GM12878 (cell line): ENCODE data around the gene TNFRSF6B. TPM values are rescaled to one million over a fixed set of nuclear protein-coding genes. Genes with fewer than 3 reads are reported as not detected.

Source experiments
- GATAD2B ChIP-seq: fragments of 450-650 bp; conservative IDR thresholded peaks from 2 replicates; pipeline ENCODE4 v1.6.1; 2017; ENCODE audit warnings: low read depth, mild to moderate bottlenecking, moderate library complexity
- PAX5 ChIP-seq: IDR thresholded peaks from 2 replicates; pipeline ENCODE4 v1.6.1; 2011; ENCODE audit warnings: low read depth, low read length, borderline replicate concordance
- POLR2A ChIP-seq: IDR thresholded peaks from 2 replicates; pipeline ENCODE4 v1.6.1; 2011; ENCODE audit warnings: low read depth, mild to moderate bottlenecking, low read length
- RBBP5 ChIP-seq: fragments of 200-600 bp; sonication (generic); conservative IDR thresholded peaks from 2 replicates; pipeline ENCODE4 v1.6.1; 2016
- SP1 ChIP-seq: IDR thresholded peaks from one replicate; pipeline ENCODE4 v1.6.1; 2011; ENCODE audit warnings: low read depth, low read length
- SREBF2 ChIP-seq: IDR thresholded peaks from 2 replicates; pipeline ENCODE4 v1.6.1; 2012; ENCODE audit warnings: mild to moderate bottlenecking, low read length
- polyA plus RNA-seq, 11 experiments: library from polyadenylated mRNA; depleted of rRNA in 4 of 11; unstranded in 6 of 11; stranded (reverse) in 5 of 11; fragments of >200 nt; fragmentation: Nextera tagmentation in 4 of 11; fragmentation: Illumina TruSeq in 1 of 11; extraction: Ambion mirVana in 4 of 11; extraction: Trizol in 1 of 11; gene quantifications; 1 replicate in 1 of 11; 2 replicates in 10 of 11; pipeline versions ENCODE4 v1.2.1 to v1.2.3, GENCODE V29; 2011 to 2016; ENCODE audit warnings: inconsistent platforms in 2 of 11, missing spikeins in 2 of 11, low read depth in 1 of 11
- total RNA-seq, 4 experiments: library from RNA; depleted of rRNA in 3 of 4; stranded (reverse); fragments of >200 nt in 3 of 4; fragmentation: Illumina TruSeq in 1 of 4; extraction: Trizol in 1 of 4; gene quantifications; 2 replicates each; pipeline versions ENCODE4 v1.2.1 to v1.2.3, GENCODE V29; 2013 to 2021
- TF ChIP-seq, protein P1 (sequence below): fragments of 150-350 bp; IDR thresholded peaks from 2 replicates; pipeline ENCODE4 v1.6.1; 2016; ENCODE audit warnings: low read depth, low read length
- TF ChIP-seq, protein P2 (sequence below): fragments of 450-650 bp; IDR thresholded peaks from 2 replicates; pipeline ENCODE4 v1.6.1; 2017; ENCODE audit warnings: mild to moderate bottlenecking
- TF ChIP-seq, protein P3 (sequence below): IDR thresholded peaks from 2 replicates; pipeline ENCODE4 v1.6.1; 2011; ENCODE audit warnings: low read depth, low read length, improper control_type of control experiment, borderline replicate concordance
- TF ChIP-seq, protein P4 (sequence below): fragments of 450-650 bp; conservative IDR thresholded peaks from 2 replicates; pipeline ENCODE4 v1.6.1; 2017; ENCODE audit warnings: mild to moderate bottlenecking, moderate library complexity
- TF ChIP-seq, protein P5 (sequence below): fragments of 450-650 bp; formaldehyde crosslinking; IDR thresholded peaks from 2 replicates; pipeline ENCODE4 v1.4.0; 2020; ENCODE audit warnings: mild to moderate bottlenecking, moderate library complexity

The TNFRSF6B gene
- total and polyA plus RNA-seq, 10 of the 15 experiments (the other 5 are each of a cell fraction or from before 2014, with no cell fraction given) = 0.67 to 2.2 (median 1.8) TPM; not detected in 7

DNA sequence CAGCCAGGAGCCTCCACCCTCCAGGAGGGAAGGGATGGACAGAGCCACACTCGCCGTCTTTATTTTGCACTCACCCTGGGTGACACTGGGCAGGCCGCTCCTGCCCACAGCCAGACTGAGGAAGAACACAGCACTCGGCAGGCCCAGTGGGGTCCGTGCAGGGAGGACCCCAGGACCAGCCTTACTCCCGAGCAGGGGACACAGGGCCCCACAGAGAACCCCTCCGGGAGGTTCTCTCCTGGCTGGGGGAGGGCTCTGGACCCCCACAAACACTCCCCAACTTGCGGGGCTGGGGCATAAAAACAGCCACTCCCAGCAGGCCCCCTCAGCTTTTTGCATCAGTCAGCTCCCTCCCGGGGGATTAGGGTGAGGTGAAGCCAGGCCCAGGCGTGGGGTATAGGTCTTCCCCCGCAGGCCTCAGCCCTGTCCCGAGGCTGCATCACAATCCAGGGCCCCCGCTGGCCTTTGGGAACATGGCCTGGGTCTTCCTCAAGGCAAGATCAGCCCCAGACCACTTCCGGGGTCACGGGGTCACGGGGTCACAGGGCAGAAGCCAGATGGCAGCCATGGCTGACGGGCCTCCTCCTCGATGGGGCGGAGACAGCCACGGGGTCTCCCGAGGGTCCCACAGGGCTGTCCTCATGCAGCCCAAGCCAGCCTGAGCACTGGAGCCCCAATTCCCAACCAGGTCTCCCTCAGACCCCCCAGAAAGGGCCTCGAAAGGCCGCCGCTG, 3.2 kb downstream of the TNFRSF6B start (continued):
- TF ChIP-seq, protein P1, sequence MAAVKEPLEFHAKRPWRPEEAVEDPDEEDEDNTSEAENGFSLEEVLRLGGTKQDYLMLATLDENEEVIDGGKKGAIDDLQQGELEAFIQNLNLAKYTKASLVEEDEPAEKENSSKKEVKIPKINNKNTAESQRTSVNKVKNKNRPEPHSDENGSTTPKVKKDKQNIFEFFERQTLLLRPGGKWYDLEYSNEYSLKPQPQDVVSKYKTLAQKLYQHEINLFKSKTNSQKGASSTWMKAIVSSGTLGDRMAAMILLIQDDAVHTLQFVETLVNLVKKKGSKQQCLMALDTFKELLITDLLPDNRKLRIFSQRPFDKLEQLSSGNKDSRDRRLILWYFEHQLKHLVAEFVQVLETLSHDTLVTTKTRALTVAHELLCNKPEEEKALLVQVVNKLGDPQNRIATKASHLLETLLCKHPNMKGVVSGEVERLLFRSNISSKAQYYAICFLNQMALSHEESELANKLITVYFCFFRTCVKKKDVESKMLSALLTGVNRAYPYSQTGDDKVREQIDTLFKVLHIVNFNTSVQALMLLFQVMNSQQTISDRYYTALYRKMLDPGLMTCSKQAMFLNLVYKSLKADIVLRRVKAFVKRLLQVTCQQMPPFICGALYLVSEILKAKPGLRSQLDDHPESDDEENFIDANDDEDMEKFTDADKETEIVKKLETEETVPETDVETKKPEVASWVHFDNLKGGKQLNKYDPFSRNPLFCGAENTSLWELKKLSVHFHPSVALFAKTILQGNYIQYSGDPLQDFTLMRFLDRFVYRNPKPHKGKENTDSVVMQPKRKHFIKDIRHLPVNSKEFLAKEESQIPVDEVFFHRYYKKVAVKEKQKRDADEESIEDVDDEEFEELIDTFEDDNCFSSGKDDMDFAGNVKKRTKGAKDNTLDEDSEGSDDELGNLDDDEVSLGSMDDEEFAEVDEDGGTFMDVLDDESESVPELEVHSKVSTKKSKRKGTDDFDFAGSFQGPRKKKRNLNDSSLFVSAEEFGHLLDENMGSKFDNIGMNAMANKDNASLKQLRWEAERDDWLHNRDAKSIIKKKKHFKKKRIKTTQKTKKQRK = no peak
- TF ChIP-seq, protein P2, sequence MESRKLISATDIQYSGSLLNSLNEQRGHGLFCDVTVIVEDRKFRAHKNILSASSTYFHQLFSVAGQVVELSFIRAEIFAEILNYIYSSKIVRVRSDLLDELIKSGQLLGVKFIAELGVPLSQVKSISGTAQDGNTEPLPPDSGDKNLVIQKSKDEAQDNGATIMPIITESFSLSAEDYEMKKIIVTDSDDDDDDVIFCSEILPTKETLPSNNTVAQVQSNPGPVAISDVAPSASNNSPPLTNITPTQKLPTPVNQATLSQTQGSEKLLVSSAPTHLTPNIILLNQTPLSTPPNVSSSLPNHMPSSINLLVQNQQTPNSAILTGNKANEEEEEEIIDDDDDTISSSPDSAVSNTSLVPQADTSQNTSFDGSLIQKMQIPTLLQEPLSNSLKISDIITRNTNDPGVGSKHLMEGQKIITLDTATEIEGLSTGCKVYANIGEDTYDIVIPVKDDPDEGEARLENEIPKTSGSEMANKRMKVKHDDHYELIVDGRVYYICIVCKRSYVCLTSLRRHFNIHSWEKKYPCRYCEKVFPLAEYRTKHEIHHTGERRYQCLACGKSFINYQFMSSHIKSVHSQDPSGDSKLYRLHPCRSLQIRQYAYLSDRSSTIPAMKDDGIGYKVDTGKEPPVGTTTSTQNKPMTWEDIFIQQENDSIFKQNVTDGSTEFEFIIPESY = no peak
- TF ChIP-seq, protein P3, sequence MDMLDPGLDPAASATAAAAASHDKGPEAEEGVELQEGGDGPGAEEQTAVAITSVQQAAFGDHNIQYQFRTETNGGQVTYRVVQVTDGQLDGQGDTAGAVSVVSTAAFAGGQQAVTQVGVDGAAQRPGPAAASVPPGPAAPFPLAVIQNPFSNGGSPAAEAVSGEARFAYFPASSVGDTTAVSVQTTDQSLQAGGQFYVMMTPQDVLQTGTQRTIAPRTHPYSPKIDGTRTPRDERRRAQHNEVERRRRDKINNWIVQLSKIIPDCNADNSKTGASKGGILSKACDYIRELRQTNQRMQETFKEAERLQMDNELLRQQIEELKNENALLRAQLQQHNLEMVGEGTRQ = no peak
- TF ChIP-seq PAX5 (0 out of 2 replicates have a peak, but pooled peaks have one; percentile 9), RBBP5 (no peak), GATAD2B (no peak), SP1 (no peak), POLR2A (peak; percentile 59), SREBF2 (no peak)
- TF ChIP-seq, protein P4, sequence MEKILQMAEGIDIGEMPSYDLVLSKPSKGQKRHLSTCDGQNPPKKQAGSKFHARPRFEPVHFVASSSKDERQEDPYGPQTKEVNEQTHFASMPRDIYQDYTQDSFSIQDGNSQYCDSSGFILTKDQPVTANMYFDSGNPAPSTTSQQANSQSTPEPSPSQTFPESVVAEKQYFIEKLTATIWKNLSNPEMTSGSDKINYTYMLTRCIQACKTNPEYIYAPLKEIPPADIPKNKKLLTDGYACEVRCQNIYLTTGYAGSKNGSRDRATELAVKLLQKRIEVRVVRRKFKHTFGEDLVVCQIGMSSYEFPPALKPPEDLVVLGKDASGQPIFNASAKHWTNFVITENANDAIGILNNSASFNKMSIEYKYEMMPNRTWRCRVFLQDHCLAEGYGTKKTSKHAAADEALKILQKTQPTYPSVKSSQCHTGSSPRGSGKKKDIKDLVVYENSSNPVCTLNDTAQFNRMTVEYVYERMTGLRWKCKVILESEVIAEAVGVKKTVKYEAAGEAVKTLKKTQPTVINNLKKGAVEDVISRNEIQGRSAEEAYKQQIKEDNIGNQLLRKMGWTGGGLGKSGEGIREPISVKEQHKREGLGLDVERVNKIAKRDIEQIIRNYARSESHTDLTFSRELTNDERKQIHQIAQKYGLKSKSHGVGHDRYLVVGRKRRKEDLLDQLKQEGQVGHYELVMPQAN = no peak
- TF ChIP-seq, protein P5, sequence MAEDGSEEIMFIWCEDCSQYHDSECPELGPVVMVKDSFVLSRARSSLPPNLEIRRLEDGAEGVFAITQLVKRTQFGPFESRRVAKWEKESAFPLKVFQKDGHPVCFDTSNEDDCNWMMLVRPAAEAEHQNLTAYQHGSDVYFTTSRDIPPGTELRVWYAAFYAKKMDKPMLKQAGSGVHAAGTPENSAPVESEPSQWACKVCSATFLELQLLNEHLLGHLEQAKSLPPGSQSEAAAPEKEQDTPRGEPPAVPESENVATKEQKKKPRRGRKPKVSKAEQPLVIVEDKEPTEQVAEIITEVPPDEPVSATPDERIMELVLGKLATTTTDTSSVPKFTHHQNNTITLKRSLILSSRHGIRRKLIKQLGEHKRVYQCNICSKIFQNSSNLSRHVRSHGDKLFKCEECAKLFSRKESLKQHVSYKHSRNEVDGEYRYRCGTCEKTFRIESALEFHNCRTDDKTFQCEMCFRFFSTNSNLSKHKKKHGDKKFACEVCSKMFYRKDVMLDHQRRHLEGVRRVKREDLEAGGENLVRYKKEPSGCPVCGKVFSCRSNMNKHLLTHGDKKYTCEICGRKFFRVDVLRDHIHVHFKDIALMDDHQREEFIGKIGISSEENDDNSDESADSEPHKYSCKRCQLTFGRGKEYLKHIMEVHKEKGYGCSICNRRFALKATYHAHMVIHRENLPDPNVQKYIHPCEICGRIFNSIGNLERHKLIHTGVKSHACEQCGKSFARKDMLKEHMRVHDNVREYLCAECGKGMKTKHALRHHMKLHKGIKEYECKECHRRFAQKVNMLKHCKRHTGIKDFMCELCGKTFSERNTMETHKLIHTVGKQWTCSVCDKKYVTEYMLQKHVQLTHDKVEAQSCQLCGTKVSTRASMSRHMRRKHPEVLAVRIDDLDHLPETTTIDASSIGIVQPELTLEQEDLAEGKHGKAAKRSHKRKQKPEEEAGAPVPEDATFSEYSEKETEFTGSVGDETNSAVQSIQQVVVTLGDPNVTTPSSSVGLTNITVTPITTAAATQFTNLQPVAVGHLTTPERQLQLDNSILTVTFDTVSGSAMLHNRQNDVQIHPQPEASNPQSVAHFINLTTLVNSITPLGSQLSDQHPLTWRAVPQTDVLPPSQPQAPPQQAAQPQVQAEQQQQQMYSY (CRISPR knock-in tag) = no peak
